HG03175 (cell line): ENCODE results near the gene UBL4B.
"Not testable (repeated sequence)": the region's sequence is repeated elsewhere in the genome, so short reads cannot be mapped to it uniquely, and the experiment has no call there.

ENCODE experiments used
- ATAC-seq: cut with Tn5 transposase; IDR thresholded peaks from one replicate; pipeline ENCODE4 v1.9.1; 2021; ENCODE audit warnings: mild to moderate bottlenecking, moderate library complexity; ENCODE audit not compliant: unreplicated experiment

Gene UBL4B, protein sequence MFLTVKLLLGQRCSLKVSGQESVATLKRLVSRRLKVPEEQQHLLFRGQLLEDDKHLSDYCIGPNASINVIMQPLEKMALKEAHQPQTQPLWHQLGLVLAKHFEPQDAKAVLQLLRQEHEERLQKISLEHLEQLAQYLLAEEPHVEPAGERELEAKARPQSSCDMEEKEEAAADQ

DNA sequence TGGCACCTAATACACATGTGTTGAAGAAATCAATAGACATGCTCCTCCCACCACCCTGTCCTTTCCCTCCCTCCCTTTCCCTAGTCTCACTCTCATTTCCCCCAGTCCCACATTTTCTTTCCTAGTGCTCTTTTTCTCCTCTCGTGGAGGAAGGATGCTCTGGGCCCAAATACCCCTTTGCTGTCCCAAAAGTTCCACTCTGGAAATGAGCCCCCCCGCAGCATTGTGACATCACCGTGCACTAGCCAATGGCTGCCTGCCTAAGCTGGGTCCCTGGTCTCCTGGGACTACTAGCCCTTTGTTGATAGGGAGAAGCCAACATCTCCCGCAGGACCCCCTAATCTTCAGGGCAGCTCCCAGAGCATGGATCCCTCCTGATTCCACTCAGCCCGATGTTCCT, at the start of gene UBL4B:
TSS of gene UBL4B (plus strand) at position 301 of the 400 bp plus-strand sequence. CDS start at position 393, 92 bp downstream.
- ATAC-seq = no peak

DNA sequence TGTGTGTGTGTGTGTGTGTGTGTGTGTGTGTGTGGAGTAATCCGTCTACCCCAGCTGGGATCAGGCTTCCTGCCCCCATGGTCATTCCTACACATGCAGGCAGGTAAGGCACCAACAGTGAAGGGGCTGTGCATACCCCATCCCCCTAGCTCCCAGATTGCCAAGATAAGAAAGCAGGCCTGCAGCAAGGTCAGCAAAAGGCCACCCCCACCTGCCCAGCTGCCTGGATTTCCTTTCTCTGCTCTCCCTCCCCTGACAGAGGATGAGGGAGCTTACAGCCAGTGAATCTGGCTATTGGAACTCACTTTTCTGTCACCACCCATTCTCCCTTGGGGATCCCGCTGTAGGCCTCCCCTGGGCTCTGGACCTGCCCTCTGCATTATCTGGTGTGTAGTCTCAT, 49.6 kb upstream of the UBL4B start:
- ATAC-seq = no peak

DNA sequence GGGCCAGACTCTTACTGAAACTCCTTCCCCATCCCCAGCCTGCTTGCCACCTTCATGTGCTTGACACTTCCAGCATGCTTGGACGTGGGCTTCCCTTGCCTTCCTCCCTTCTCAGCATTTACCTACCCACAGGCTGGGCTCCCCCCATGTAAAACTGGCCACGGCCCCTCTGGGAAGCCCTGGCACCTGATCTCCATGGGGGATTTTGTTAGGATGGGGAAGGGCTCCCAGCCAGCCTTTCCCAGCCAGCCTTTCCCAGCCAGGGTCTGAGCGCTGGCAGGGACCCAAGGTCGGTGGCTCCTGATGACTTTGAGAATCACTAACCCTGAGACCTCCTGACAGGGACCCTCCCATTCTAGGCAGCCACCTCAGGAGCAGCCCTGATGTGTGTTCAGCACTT, 48.5 kb upstream of the UBL4B start:
- ATAC-seq = no peak

DNA sequence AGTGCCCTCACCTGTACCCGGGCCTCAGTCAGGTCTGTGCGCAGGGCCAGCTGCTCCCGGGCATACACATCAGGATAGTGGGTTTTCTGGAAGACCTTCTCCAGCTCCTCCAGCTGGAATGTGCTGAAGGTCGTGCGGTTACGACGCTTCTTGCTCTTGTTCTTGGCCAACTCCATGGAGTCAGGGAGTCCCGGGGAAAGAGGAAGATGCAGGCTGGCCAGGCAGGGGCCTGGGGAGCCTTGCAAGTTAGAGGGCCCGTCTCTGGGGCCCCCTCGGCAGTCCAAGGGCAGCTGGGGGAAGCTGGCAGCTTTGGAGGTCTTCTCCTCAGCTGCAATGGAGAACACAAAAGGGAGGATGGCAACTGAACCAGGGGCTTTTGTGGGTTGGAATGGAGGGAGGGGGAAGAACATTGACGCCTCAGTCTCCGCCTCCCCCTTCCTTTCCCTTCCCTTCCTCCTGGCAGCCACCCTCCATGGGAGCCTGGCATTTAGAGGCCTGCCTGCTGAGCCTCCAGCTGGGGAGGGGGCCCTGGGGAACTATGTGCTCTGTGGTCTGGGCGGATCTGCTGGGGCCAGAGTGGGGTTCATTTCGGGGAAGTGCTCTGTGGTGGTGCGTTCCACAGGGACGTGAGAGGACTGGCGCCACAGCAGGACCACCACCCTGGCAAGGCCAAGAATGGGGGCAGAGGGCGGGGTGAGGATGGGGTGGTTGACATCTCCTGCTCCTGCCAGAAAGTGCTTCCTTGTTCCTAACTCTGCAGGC, 47.5 kb upstream of the UBL4B start:
- no peak for ATAC-seq

DNA sequence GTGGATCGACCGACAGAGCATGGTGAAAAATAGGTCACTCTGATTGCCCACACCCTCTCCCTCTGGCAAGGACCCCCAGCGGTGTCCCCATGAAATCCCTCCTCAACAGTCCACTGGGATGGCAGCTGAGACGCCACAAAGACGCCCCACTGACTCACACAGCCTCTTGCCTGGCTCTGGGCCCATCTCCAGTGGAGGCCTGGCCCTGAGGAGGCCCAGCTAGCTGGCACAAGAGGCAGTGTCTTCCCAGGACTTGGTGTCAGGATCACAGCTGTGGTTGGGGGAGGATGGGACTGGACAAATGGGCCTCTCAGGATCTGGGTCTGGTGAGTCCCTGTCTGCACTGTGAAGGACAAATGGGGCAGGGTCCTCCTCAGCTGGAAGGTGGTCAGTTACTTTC, 46.4 kb upstream of the UBL4B start:
- no peak for ATAC-seq

DNA sequence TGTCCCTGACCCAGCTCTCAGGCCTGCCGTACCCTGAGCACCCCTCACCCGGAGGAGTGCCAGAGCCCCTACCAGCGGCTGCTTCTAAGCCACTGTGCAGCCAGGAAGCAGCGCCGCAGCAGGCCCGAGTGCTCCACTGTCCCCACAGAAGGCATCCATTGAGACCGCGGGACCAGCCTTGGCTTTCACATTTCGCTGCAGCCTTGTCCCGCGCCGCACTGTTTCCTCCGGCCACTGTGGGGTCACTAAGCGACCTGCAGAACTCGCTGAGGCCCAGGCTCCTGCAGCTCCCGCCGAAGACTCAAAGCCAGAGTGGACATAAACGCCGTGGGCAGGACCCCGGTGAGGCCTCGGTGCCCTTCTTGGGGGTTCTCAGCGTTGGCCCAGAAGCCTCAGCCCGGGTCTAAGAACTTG, 44.8 kb upstream of the UBL4B start:
- no peak for ATAC-seq

DNA sequence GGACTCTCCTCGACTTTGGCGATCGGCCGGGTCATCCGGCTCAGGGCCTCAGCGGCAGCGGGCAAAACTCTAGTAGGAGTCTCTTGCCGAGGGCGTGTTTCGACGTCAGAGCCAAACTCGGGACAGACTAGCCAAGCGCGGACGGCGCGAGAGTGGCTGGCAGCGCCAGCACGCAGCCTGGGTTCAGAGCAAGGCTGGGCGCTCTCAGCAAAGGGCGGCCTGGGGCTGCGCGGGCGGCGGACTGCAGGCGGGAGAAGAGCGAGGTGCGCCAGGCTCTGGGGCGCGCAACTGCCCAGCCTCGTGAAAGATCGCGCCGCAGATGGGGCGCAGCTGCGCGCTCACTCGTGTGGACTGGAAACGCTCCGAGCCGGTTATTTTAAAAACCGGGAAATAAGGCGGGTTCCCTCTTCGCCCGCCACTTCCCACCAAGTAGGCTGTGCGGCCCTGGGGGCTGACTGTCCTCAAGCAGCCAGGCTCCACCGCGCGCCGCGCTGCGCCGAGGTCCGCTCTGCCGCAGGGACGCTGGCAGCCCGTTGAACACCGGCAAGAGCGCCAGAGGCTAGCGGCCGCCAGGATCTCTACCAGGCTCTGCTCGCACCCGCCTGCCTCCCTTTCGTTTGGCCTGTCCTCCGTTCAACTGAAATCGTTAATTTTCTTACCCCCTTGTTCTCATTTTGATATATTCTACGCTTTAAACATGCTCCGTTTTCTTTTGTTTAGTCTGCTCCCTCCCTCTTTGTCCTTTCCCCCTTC, 44.2 kb upstream of the UBL4B start:
- ATAC-seq = no peak

DNA sequence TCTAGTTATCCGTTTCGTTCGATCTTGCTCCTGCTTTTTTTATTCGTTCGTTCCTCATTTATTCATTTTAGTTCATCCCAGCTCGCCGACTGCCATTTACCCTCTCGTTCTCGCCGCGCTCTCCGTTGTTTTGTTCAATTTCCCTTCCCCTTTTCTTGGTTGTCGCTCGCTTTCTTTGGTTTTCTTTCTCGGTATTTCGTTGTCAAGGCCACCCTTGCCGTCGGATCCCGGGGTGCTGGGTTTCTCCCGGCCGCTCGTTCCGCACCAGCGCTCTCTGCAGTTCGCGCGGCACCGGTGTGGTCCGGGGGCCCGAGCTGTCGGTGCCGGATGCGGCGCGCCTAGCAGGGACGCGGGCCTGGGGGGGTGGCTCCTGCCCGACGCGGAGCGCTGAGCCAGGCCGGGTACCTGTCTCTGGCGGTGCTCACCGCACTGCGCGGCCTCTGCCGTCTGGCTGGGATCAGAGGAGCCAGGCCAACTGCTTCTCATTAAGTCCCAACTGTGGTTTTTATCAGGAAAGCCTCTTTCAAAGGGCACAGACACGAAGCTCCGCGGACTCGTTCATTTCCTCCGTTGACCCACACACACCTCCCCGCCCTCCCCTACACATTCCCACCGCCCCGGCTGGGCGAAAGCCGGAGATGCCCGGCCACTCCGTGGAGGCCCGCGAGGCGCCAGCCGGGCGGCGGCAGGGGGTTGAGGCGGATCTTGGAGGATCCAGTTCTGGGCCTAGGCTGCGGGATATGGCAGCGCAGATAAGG, 43.4 kb upstream of the UBL4B start:
- ATAC-seq = no peak

DNA sequence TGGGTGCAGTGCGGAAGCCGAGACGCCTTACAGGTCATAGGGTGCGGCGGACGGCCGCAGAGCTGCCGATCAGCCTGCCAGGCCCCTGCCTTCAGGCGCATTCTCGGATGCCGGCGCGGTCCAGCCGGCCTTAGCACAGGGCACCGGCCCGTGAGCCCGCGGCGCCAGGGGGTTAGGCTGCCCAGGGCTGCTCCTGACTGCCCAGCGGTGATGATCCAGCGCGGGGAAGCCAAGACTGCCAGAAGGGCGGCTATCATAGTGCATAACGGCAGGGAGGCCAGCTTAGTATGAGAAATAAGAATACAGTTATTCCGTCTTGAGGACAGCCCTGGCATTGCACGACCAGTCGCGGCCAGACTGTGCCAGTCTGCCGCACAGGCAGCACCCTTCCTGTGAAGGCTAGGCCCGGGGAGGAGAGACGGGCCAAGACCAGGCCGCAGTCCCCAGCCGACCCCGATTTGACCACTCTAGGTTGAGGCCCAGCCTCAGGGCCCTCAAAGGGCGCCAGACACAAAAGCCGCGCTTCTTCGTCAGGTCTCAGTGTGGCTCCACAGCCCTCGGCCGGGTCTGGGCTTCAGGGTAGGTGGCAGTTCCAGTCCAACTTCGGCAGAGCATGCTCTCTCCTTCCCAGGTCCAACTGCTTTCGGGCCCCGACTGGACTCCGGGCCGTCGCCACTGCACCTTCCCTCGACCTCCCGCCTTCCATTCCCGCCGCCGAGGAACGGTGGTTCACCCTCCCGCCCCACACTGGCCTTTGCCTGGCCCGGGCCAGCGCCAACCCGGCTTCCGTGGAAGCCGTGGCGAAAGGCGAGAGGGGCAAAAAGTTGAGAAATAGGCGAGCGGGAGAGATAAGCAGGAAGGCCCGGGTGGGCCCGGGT, 42.6 kb upstream of the UBL4B start:
- no peak for ATAC-seq

DNA sequence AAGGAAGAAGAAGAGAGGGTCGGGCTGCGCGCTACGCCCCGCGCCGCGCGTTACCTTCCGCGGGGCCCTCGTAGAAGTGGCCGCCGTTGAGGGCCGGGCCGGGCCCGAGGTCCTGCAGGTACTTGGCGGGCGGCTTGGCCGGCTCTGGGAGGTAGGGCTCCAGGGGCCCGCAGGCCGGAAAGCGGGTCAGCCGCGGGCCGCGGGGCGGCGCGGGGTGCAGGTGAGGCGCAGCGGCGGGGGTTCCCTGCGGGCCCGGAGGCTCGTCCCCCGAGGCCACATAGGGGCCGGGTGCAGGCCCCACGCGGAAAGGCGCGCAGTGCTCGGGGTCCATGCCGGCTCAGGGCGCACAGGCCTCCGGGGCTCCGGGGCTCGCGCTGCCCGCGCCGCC, 42.0 kb upstream of the UBL4B start:
- no peak for ATAC-seq

DNA sequence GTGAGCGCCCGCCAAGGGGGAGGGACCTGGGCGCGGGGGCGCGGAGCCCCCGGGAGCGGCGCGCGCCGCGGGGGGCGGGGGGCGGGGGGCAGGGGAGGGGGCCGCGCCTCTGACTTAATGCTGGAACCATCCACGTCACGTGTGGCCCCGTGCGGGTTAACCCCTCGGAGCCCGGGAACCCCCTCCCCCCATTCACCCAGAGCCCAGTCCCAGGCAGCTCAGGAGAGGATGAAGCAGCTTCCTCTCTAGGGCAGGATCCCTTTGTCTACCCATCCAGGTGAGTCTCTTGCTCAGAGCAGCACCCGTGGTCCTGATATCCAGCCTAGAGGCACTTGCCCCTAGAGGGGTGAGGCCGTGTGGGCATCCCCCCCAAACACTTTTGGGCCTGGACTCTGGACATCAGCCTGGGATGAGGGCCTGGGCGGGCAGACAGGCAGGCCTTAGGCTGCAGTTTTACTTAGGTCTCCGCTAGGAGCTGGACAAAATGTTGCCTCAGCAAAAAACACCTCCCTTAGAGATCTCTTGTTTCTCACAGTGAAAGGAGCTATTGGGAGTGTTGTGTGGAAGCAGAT, 41.5 kb upstream of the UBL4B start, which contains the start of gene ALX3:
TSS of gene ALX3 (minus strand) at position 2 of the 572 bp plus-strand sequence. CDS start 60 bp downstream, outside the sequence.
- no peak for ATAC-seq

DNA sequence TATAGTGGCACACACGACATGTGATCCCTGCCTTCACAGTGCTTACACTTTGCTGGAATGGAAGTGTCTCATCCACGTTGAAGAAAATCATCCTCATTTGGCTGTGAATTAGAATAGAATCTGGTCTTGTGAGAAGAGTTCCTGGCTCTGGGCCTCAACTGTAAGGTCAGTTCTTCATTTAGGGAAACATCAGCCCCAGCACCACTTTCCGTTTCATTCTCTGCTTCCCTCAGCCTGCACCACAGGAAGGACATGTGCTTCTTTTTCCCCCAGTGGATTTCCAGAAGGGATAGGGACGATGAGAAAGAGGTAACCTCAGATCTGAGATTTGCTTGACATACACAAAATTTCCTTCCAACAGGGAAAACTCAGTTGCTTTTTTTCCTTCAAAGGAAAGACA, 38.1 kb upstream of the UBL4B start:
- ATAC-seq = no peak

DNA sequence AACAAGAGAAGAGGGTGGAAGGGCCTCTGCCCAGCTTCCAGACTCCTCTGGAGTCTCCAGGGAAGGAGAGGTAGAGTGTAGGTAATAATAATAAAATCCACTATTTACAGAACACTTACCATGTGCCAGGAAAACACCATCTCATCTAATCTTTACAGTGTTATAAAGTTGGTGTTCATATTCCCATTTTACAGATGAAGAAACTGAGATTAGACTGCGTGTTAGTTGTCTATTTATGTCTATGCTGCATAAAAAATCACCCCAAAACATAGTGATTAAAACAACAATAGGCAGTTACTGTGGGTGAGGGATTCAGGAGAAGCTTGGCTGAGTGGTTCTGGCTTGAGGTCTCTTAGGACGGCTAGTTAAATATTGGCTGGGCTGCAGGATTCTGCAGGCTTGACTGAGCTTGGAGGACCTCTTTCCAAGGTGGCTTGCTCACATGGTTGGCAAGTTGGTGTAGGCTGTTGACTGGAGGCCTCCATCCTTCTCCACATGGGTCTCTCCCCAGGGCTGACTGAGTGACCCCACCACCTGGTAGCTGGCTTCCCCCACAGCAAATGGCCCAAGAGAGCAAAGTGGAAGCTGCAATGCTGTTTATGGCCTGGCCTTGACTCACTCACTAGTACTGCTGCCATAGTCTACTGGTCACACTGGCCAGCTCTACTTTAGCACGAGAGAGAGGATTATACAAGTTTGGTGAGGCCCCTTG, 35.3 kb upstream of the UBL4B start:
- no peak for ATAC-seq

DNA sequence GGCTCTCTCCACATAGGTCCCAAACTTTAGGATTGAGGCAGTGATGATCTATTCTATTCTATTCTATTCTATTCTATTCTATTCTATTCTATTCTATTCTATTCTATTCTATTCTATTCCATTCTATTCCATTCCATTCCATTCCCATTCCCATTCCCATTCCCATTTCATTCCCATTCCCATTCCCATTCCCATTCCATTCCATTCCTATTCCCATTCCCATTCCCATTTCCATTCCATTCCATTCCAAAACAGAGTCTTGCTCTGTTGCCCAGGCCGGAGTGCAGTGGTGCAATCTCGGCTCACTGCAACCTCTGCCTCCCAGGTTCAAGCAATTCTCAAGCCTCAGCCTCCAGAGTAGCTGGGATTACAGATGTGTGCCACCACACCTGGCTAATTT, 32.2 kb upstream of the UBL4B start:
- not testable (repeated sequence) for ATAC-seq

DNA sequence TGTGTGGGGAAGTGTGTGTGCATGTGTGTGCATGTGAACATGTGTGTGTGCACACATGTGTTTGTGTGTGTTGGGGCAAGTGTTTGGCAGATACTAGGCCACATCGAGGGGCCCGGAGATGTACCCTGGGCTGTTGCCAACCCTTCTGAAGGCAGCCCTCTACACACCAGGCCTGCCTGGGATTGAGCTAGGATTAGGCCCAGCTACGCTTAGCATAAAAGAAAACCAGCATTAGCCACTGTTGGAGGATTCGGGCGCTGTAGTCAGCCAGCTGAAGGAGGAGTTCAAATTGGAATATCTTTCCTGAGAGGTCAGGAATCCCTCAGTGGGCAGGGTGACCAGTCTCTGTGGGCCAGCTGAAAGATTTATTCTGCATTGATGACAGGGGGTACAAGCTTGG, 31.2 kb upstream of the UBL4B start:
- ATAC-seq = no peak

DNA sequence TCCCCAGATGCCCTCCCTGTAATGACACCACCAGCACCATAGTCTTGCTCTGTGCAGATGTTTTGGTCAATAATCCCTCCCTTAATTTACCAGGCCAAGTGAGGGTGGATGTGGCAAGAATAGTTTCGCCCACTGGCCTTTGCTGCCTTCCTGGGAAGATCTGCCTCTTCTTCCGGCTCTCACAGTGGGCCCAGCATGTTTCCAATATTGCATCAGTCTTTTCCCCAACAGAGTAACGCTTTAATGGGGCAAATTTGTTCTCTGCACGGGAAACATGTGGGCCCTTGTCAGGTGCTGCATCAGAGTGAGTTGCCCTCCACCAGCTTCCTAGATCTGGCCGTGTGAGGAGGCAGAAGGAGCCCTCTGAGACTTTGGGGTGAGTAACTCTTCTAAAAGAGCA, 29.8 kb upstream of the UBL4B start:
- ATAC-seq = no peak

DNA sequence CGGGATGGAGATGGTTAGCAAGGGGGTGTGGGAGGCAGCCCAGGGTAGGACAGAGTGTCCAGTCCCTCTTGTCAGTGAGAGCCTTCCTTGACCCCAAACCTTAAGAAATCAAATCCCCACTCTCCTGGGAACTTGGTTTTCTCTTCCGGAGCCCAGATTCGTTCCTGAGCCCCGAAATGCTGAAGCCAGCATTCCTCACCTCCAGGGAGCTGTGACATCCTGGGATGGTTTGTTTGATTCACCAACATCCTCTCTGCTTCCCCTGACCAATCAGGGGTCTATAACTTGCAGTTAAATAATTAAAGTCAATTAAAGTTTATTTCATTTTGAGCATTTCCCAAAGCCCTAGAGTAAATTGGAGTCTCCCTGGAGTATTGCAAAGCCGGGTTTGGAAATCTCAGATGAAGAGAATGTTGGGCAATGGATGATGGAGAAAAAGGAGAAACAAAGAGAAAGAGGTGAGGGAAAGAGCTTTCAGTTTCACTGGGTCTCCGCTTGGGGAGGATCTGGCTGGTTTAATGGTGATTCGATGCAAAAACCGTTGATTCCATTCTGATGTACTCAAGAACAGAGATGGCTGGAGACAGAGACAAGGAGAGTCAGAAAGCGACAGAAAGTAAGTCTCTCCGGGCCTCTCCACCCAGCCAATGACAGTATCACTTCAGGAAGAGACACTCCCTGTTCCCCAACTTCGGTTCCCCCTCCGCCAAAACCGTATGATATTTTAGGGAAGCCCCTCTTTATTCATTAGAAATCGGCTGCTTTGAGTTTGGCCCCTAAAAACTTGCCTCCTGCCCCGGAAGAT, 29.0 kb upstream of the UBL4B start:
- no peak for ATAC-seq

DNA sequence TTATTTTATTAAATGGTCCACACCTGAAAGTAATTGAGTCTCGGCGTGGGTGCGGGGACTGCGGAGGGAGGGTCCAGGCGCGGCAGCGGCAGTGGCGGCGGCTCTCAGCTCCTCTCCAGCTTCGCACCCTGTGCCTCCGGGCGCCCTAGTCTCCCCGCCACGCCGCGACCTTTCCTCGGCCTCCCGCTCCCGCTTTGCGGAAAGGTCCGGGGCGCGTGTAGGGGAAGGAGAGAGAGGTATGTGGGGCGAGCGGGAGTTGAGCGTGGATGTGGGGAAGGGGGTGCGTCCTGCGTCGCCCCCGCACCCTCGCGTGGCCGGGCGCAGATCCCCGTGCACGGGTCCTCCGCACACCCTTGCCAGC, 28.4 kb upstream of the UBL4B start:
- ATAC-seq = no peak
